ENCODE data around the gene ACOXL. TPM values are rescaled to one million over a fixed set of nuclear protein-coding genes. Genes with fewer than 3 reads are reported as not detected.

ACOXL gene
- total RNA-seq, 1 donor, result not detected

GRCh38 chr2:111053825-111054515 lies 321.6 kb downstream of the ACOXL start:
- peaks cover 43% of the 10 kb centered on the region for H3K27me3 ChIP-seq (ENCODE audit: insufficient read depth, low read length)
- no peaks in the 10 kb centered on the region for H3K79me2 ChIP-seq (ENCODE audit: insufficient read depth, low read length)
- TF ChIP-seq CTCF (IDR thresholded peaks at IDR 0.05; ENCODE audit: extremely low read depth, low read depth, low read length), result no peak

GRCh38 chr2:111054791-111055691 lies 322.7 kb downstream of the ACOXL start:
- no peaks in the 10 kb centered on the region for H3K36me3 ChIP-seq (ENCODE audit: insufficient read depth, low read length)
- H2AFZ ChIP-seq (ENCODE audit: low read length), result no peak overlapping the region
- peaks cover 38% of the 10 kb centered on the region for H3K27me3 ChIP-seq (ENCODE audit: insufficient read depth, low read length)
- H3K4me2 ChIP-seq (ENCODE audit: insufficient read depth, low read length), result no peak overlapping the region
- H3K4me1 ChIP-seq (ENCODE audit: insufficient read depth, low read length), result no peaks in the 10 kb centered on the region
- H3K79me2 ChIP-seq (ENCODE audit: insufficient read depth, low read length), result no peaks in the 10 kb centered on the region
- no peaks in the 10 kb centered on the region for H3K9me3 ChIP-seq (ENCODE audit: low read depth, low read length)
- no peak overlapping the region for H3K4me3 ChIP-seq (ENCODE audit: insufficient read depth, low read length)
- no peak for DNase-seq (ENCODE audit: insufficient read length, low spot score, missing footprints)
- no peak overlapping the region for H3K27ac ChIP-seq (ENCODE audit: low read depth, low read length)
- TF ChIP-seq CTCF (IDR thresholded peaks at IDR 0.05; ENCODE audit: extremely low read depth, low read depth, low read length), result no peak
- H4K20me1 ChIP-seq (ENCODE audit: insufficient read depth, low read length), result no peaks in the 10 kb centered on the region

More at GRCh38 chr2:111053825-111054515, 321.6 kb downstream of the ACOXL start:
- Histone ChIP-seq H3K9me3 (ENCODE audit: low read depth, low read length) (no peaks in the 10 kb centered on the region), H3K4me1 (ENCODE audit: insufficient read depth, low read length) (no peaks in the 10 kb centered on the region), H3K36me3 (ENCODE audit: insufficient read depth, low read length) (no peaks in the 10 kb centered on the region), H2AFZ (ENCODE audit: low read length) (no peak overlapping the region), H3K4me3 (ENCODE audit: insufficient read depth, low read length) (no peak overlapping the region), H3K27ac (ENCODE audit: low read depth, low read length) (no peak overlapping the region), H3K4me2 (ENCODE audit: insufficient read depth, low read length) (no peak overlapping the region), H4K20me1 (ENCODE audit: insufficient read depth, low read length) (no peaks in the 10 kb centered on the region)
- peak; percentile 41 for DNase-seq (ENCODE audit: insufficient read length, low spot score, missing footprints)

GRCh38 chr2:111055735-111056134 lies 323.4 kb downstream of the ACOXL start:
- Histone ChIP-seq H3K79me2 (ENCODE audit: insufficient read depth, low read length) (no peaks in the 10 kb centered on the region), H3K9me3 (ENCODE audit: low read depth, low read length) (no peaks in the 10 kb centered on the region), H3K4me1 (ENCODE audit: insufficient read depth, low read length) (no peaks in the 10 kb centered on the region), H3K27me3 (ENCODE audit: insufficient read depth, low read length) (peaks cover 39% of the 10 kb centered on the region), H3K36me3 (ENCODE audit: insufficient read depth, low read length) (no peaks in the 10 kb centered on the region), H3K4me2 (ENCODE audit: insufficient read depth, low read length) (no peak overlapping the region), H3K4me3 (ENCODE audit: insufficient read depth, low read length) (no peak overlapping the region), H3K27ac (ENCODE audit: low read depth, low read length) (no peak overlapping the region), H2AFZ (ENCODE audit: low read length) (no peak overlapping the region), H4K20me1 (ENCODE audit: insufficient read depth, low read length) (no peaks in the 10 kb centered on the region)
- no peak for DNase-seq (ENCODE audit: insufficient read length, low spot score, missing footprints)
- no peak for TF ChIP-seq CTCF (IDR thresholded peaks at IDR 0.05; ENCODE audit: extremely low read depth, low read depth, low read length)

- no peaks in the 10 kb centered on the region for H3K9me3 ChIP-seq (ENCODE audit: low read depth, low read length)
- H3K27me3 ChIP-seq (ENCODE audit: insufficient read depth, low read length), result peaks cover 44% of the 10 kb centered on the region
- no peak overlapping the region for H3K4me2 ChIP-seq (ENCODE audit: insufficient read depth, low read length)
- H2AFZ ChIP-seq (ENCODE audit: low read length), result no peak overlapping the region
- no peak overlapping the region for H3K4me3 ChIP-seq (ENCODE audit: insufficient read depth, low read length)
- no peaks in the 10 kb centered on the region for H4K20me1 ChIP-seq (ENCODE audit: insufficient read depth, low read length)
- no peaks in the 10 kb centered on the region for H3K4me1 ChIP-seq (ENCODE audit: insufficient read depth, low read length)
- no peak overlapping the region for H3K27ac ChIP-seq (ENCODE audit: low read depth, low read length)
- no peaks in the 10 kb centered on the region for H3K79me2 ChIP-seq (ENCODE audit: insufficient read depth, low read length)
- TF ChIP-seq CTCF (IDR thresholded peaks at IDR 0.05; ENCODE audit: extremely low read depth, low read depth, low read length), result no peak
- no peaks in the 10 kb centered on the region for H3K36me3 ChIP-seq (ENCODE audit: insufficient read depth, low read length)
- DNase-seq (ENCODE audit: insufficient read length, low spot score, missing footprints), result no peak
Measured at GRCh38 chr2:111057045-111057444, 324.7 kb downstream of the ACOXL start.
